Activated T-cell treated with anti-CD3 and anti-CD28 coated beads, Interleukin-2, amount 50 U/mL, for 24 hours (primary cell): Measurements from ENCODE around the gene HEXB.

ENCODE experiments used
- DNase-seq: peaks from one replicate; pipeline ENCODE4 v3.0.0-alpha.2; 2020
- H3K27ac Mint-ChIP-seq: 2 replicates; pipeline ENCODE4 v1.8.0; 2020; ENCODE audit warnings: mild to moderate bottlenecking, mixed read lengths
- H3K27me3 Mint-ChIP-seq: 2 replicates; pipeline ENCODE4 v1.8.0; 2020; ENCODE audit warnings: mixed read lengths
- H3K36me3 Mint-ChIP-seq: 2 replicates; pipeline ENCODE4 v1.8.0; 2020; ENCODE audit warnings: low read depth, mixed read lengths
- H3K4me1 Mint-ChIP-seq: 2 replicates; pipeline ENCODE4 v1.8.0; 2020; ENCODE audit warnings: low read depth, mixed read lengths
- H3K4me3 Mint-ChIP-seq: 2 replicates; pipeline ENCODE4 v1.8.0; 2020; ENCODE audit warnings: mild to moderate bottlenecking, moderate library complexity, mixed read lengths
- H3K9me3 Mint-ChIP-seq: 2 replicates; pipeline ENCODE4 v1.8.0; 2020; ENCODE audit warnings: mixed read lengths

The HEXB gene

GRCh38 chr5:74648835-74649293 lies 36.2 kb upstream of the HEXB start:
- no peak overlapping the region for H3K27ac Mint-ChIP-seq
- no peak for DNase-seq
- H3K27me3 Mint-ChIP-seq, result peaks cover 23% of the 10 kb centered on the region
- H3K4me3 Mint-ChIP-seq, result no peak overlapping the region
- no peaks in the 10 kb centered on the region for H3K4me1 Mint-ChIP-seq
- H3K36me3 Mint-ChIP-seq, result no peaks in the 10 kb centered on the region
- no peaks in the 10 kb centered on the region for H3K9me3 Mint-ChIP-seq

GRCh38 chr5:74649421-74649973 lies 35.5 kb upstream of the HEXB start:
- DNase-seq, result no peak
- no peak overlapping the region for H3K4me3 Mint-ChIP-seq
- no peaks in the 10 kb centered on the region for H3K9me3 Mint-ChIP-seq
- H3K4me1 Mint-ChIP-seq, result no peaks in the 10 kb centered on the region
- no peaks in the 10 kb centered on the region for H3K36me3 Mint-ChIP-seq
- peaks cover 17% of the 10 kb centered on the region for H3K27me3 Mint-ChIP-seq
- H3K27ac Mint-ChIP-seq, result no peak overlapping the region

- Mint-ChIP-seq H3K27ac (no peak overlapping the region), H3K36me3 (no peaks in the 10 kb centered on the region), H3K27me3 (peaks cover 14% of the 10 kb centered on the region)
Observed at GRCh38 chr5:74651710-74652109, 33.3 kb upstream of the HEXB start.

GRCh38 chr5:74652576-74652975 lies 32.5 kb upstream of the HEXB start:
- H3K4me3 Mint-ChIP-seq, result no peak overlapping the region
- no peak for DNase-seq
- no peaks in the 10 kb centered on the region for H3K36me3 Mint-ChIP-seq
- H3K4me1 Mint-ChIP-seq, result no peaks in the 10 kb centered on the region
- H3K9me3 Mint-ChIP-seq, result no peaks in the 10 kb centered on the region
- no peak overlapping the region for H3K27ac Mint-ChIP-seq
- H3K27me3 Mint-ChIP-seq, result peaks cover 11% of the 10 kb centered on the region

More at GRCh38 chr5:74651710-74652109, 33.3 kb upstream of the HEXB start:
- no peaks in the 10 kb centered on the region for H3K9me3 Mint-ChIP-seq
- DNase-seq, result no peak
- H3K4me3 Mint-ChIP-seq, result no peak overlapping the region
- H3K4me1 Mint-ChIP-seq, result no peaks in the 10 kb centered on the region

GRCh38 chr5:74653991-74654390 lies 31.0 kb upstream of the HEXB start:
- Mint-ChIP-seq H3K27ac (no peak overlapping the region), H3K9me3 (no peaks in the 10 kb centered on the region), H3K4me3 (no peak overlapping the region), H3K36me3 (no peaks in the 10 kb centered on the region), H3K4me1 (no peaks in the 10 kb centered on the region), H3K27me3 (peaks cover 11% of the 10 kb centered on the region)
- no peak for DNase-seq

- H3K4me3 Mint-ChIP-seq, result no peak overlapping the region
- peaks cover 8% of the 10 kb centered on the region for H3K27me3 Mint-ChIP-seq
- no peak for DNase-seq
Observed at GRCh38 chr5:74655206-74655605, 29.8 kb upstream of the HEXB start.

DNA sequence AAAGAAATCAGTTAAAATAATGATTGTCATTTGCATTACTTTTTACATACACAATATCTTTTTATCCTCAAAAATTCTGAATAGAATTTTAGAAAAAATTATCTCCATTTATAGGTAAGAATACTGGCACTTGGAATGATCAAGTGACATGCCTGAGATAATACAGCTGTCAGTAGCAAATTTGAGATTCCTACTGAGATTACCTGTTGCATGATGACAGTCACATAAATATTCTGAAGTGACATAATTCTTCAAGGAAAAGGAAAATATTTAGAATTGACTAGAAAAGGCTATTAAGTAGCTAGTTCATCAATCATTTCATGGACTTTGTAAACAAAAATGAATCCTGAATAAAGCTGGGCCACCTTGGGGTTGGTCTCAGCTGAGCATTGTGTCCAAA lies 29.3 kb upstream of the HEXB start:
- no peaks in the 10 kb centered on the region for H3K9me3 Mint-ChIP-seq

More at GRCh38 chr5:74655206-74655605, 29.8 kb upstream of the HEXB start:
- Mint-ChIP-seq H3K27ac (no peak overlapping the region), H3K4me1 (no peaks in the 10 kb centered on the region), H3K9me3 (no peaks in the 10 kb centered on the region), H3K36me3 (no peaks in the 10 kb centered on the region)

GRCh38 chr5:74657165-74657564 lies 27.9 kb upstream of the HEXB start:
- Mint-ChIP-seq H3K4me3 (no peak overlapping the region), H3K27me3 (peaks cover 13% of the 10 kb centered on the region), H3K4me1 (no peaks in the 10 kb centered on the region), H3K27ac (no peak overlapping the region), H3K36me3 (no peaks in the 10 kb centered on the region), H3K9me3 (no peaks in the 10 kb centered on the region)
- DNase-seq, result no peak

More for the DNA sequence above, 29.3 kb upstream of the HEXB start:
- no peak for DNase-seq
- no peaks in the 10 kb centered on the region for H3K4me1 Mint-ChIP-seq
- H3K36me3 Mint-ChIP-seq, result no peaks in the 10 kb centered on the region
- H3K4me3 Mint-ChIP-seq, result no peak overlapping the region
- peaks cover 7% of the 10 kb centered on the region for H3K27me3 Mint-ChIP-seq
- no peak overlapping the region for H3K27ac Mint-ChIP-seq

- Mint-ChIP-seq H3K36me3 (no peaks in the 10 kb centered on the region), H3K27ac (no peak overlapping the region), H3K4me3 (no peak overlapping the region), H3K9me3 (no peaks in the 10 kb centered on the region), H3K27me3 (peaks cover 26% of the 10 kb centered on the region), H3K4me1 (no peaks in the 10 kb centered on the region)
- no peak for DNase-seq
Observed at GRCh38 chr5:74659172-74659571, 25.9 kb upstream of the HEXB start.

DNA sequence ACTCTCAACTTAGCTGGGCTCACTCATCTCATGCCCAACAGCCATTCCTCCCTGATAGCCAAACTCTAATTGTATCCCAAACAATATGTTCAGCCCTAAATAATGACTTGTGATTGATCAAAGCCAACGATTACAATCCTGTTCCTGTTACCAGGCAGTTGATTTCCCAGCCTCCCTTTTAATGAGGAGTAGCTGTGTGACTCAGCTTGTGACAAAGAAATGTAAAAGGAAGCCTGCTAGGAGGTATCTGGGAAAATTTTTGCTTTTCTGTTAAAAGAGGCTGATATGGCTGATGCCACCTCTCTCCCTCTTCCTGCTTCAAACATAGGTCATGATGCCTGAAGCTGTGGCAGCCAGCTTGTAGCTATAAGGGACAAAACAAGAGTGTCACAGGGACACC lies 24.9 kb upstream of the HEXB start:
- DNase-seq, result no peak
- no peak overlapping the region for H3K4me3 Mint-ChIP-seq
- H3K36me3 Mint-ChIP-seq, result no peaks in the 10 kb centered on the region
- H3K27ac Mint-ChIP-seq, result no peak overlapping the region
- H3K4me1 Mint-ChIP-seq, result no peaks in the 10 kb centered on the region
- no peaks in the 10 kb centered on the region for H3K9me3 Mint-ChIP-seq
- peaks cover 26% of the 10 kb centered on the region for H3K27me3 Mint-ChIP-seq

GRCh38 chr5:74660873-74661272 lies 24.2 kb upstream of the HEXB start:
- no peak for DNase-seq
- no peak overlapping the region for H3K27ac Mint-ChIP-seq
- H3K4me3 Mint-ChIP-seq, result no peak overlapping the region
- peaks cover 26% of the 10 kb centered on the region for H3K27me3 Mint-ChIP-seq
- no peaks in the 10 kb centered on the region for H3K9me3 Mint-ChIP-seq
- H3K4me1 Mint-ChIP-seq, result no peaks in the 10 kb centered on the region
- H3K36me3 Mint-ChIP-seq, result no peaks in the 10 kb centered on the region

GRCh38 chr5:74664551-74664950 lies 20.5 kb upstream of the HEXB start:
- DNase-seq, result no peak
- H3K4me3 Mint-ChIP-seq, result no peak overlapping the region
- H3K4me1 Mint-ChIP-seq, result no peaks in the 10 kb centered on the region
- no peaks in the 10 kb centered on the region for H3K9me3 Mint-ChIP-seq
- H3K27me3 Mint-ChIP-seq, result peaks cover 30% of the 10 kb centered on the region
- no peak overlapping the region for H3K27ac Mint-ChIP-seq
- H3K36me3 Mint-ChIP-seq, result no peaks in the 10 kb centered on the region

- H3K4me3 Mint-ChIP-seq, result no peak overlapping the region
- H3K36me3 Mint-ChIP-seq, result no peaks in the 10 kb centered on the region
- H3K27ac Mint-ChIP-seq, result no peak overlapping the region
- H3K4me1 Mint-ChIP-seq, result no peaks in the 10 kb centered on the region
- H3K9me3 Mint-ChIP-seq, result no peaks in the 10 kb centered on the region
- DNase-seq, result no peak
- peaks cover 28% of the 10 kb centered on the region for H3K27me3 Mint-ChIP-seq
Observed at GRCh38 chr5:74665273-74665672, 19.8 kb upstream of the HEXB start.

DNA sequence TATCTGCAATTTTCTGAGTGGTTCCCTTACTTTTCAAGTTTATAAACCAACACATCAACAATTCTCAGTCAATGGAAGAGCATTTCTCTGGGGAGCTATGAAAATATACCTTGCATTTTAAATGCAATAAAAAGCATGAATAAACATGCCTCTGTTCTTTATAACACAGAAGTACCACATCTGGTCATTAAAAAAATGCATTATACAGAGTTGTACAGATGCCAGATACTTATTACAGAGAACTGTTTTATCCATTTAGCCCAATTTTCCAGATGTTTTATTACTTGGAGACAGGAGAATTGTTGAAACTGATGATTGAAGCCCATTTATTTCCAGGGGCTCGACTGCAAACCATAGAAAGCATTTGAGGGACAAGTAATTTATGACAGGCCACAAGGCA lies 19.2 kb upstream of the HEXB start:
- Mint-ChIP-seq H3K27me3 (peaks cover 24% of the 10 kb centered on the region), H3K9me3 (no peaks in the 10 kb centered on the region), H3K27ac (no peak overlapping the region), H3K4me3 (no peak overlapping the region), H3K36me3 (no peaks in the 10 kb centered on the region), H3K4me1 (no peaks in the 10 kb centered on the region)
- DNase-seq, result no peak

DNA sequence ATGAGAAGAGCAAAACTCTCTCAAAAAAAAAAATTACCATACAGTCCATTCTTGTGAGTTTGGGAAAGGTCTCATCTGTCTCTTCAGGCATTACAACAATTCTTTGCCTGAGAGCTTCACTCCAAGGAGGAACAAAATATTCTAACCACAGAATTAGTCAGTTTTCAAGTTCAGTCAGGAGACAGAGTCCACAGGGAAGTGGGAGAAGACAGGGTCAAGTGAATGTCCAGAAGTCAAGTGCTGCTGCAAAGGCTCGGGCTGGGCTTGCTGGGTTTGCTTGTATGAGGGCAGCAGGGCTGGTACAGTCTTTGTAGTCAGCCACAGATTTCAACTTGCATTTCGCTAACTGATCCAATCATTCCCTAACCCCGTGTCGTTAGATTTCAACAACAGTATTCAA lies 17.6 kb upstream of the HEXB start:
- Mint-ChIP-seq H3K36me3 (no peaks in the 10 kb centered on the region), H3K9me3 (no peaks in the 10 kb centered on the region), H3K4me1 (no peaks in the 10 kb centered on the region), H3K27me3 (peaks cover 21% of the 10 kb centered on the region), H3K4me3 (no peak overlapping the region), H3K27ac (no peak overlapping the region)
- no peak for DNase-seq

DNA sequence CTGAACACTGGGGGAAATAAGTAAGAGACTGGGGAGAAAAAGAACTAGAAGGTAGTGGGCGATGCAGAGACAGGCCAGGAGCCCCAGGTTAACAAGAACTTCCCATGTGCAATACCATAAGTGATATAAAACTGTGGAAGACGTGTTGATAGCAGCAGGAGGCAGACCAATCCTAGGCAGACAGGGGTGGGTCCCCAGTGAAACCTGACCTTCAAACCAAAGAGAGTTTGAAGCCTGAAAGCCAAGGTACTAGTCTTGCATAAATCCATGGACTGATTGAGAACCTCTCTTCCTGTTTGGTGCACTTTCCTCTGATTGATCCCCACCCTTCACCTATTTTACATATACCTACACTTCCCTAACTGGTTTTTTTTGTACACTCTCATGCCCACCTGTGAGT lies 15.2 kb upstream of the HEXB start:
- Mint-ChIP-seq H3K4me3 (no peak overlapping the region), H3K27me3 (peaks cover 16% of the 10 kb centered on the region), H3K9me3 (no peaks in the 10 kb centered on the region), H3K27ac (no peak overlapping the region), H3K36me3 (no peaks in the 10 kb centered on the region), H3K4me1 (no peaks in the 10 kb centered on the region)
- DNase-seq, result no peak
